Endothelial cell of umbilical vein (primary cell): Measurements from ENCODE around the gene KASH5. TPM values are rescaled to one million over a fixed set of nuclear protein-coding genes. Genes with fewer than 3 reads are reported as not detected.

Source experiments
- BruUV-seq: library from RNA; stranded (reverse); fragments of 400-500 nt; replicated peaks from 2 replicates; lab custom pipeline; 2021; lab: Mats Ljungman, UMichigan
- CTCF ChIA-PET: fragments of 300-600, 350-600 bp; sonication (Branson Sonifier 250); formaldehyde crosslinking; loops from one replicate; lab custom pipeline; 2021; ENCODE audit warnings: antibody characterized with exemption, inconsistent platforms; lab: Charles Lee
- POLR2A ChIA-PET: fragments of 300-600, 350-600 bp; sonication (Branson Sonifier 250); formaldehyde crosslinking; loops from one replicate; lab custom pipeline; 2021; ENCODE audit warnings: antibody characterized with exemption, inconsistent platforms; lab: Charles Lee
- DNase-seq: peaks from one replicate; pipeline ENCODE4 v3.0.0-alpha.2; 2011; ENCODE audit warnings: low read depth, low spot score
- FAIRE-seq: peaks from 2 replicates; lab custom pipeline; 2011; peaks lifted over from hg19 to GRCh38; lab: Jason Lieb, UNC
- H2AFZ ChIP-seq: 2 replicates; pipeline ENCODE4 v1.6.0; 2012; ENCODE audit warnings: low read depth, low read length, control low read depth, inconsistent platforms
- H3K27ac ChIP-seq: 2 replicates; pipeline ENCODE4 v1.5.1; 2011; ENCODE audit warnings: low read depth, mild to moderate bottlenecking, control low read depth, low read length, moderate library complexity; ENCODE audit not compliant: insufficient read depth
- H3K27me3 ChIP-seq, 2 experiments: 2 replicates each; pipeline versions ENCODE4 v1.6.0 to v1.6.1; 2011; ENCODE audit warnings: low read length in 2 of 2, mixed read lengths in 1 of 2; ENCODE audit not compliant: control insufficient read depth in 2 of 2, insufficient read depth in 2 of 2
- H3K36me3 ChIP-seq, 2 experiments: 2 replicates in 1 of 2; 3 replicates in 1 of 2; pipeline ENCODE4 v1.5.1; 2011; ENCODE audit warnings: low read length in 2 of 2, mild to moderate bottlenecking in 1 of 2, moderate library complexity in 1 of 2; ENCODE audit not compliant: control insufficient read depth in 2 of 2, insufficient read depth in 2 of 2; ENCODE audit errors: extremely low read depth in 1 of 2
- H3K4me1 ChIP-seq: 3 replicates; pipeline ENCODE4 v1.5.1; 2011; ENCODE audit warnings: mild to moderate bottlenecking, low read length; ENCODE audit not compliant: control insufficient read depth, insufficient read depth; ENCODE audit errors: extremely low read depth
- H3K4me2 ChIP-seq: 2 replicates; pipeline ENCODE4 v1.6.1; 2011; ENCODE audit warnings: low read length, control low read depth, mixed read lengths; ENCODE audit not compliant: insufficient read depth
- H3K4me3 ChIP-seq, 3 experiments: fragments of 200-600 bp in 1 of 3; sonication (generic), shearing (Covaris generic) in 1 of 3; replicated peaks in 1 of 3; 2 replicates each; pipeline ENCODE4 v1.5.1; 2011 to 2016; ENCODE audit warnings: control low read depth in 3 of 3, low read length in 3 of 3, mild to moderate bottlenecking in 2 of 3, inconsistent platforms in 1 of 3, low read depth in 1 of 3, moderate library complexity in 1 of 3; ENCODE audit not compliant: insufficient read depth in 1 of 3
- H3K79me2 ChIP-seq: 2 replicates; pipeline ENCODE4 v1.6.0; 2012; ENCODE audit warnings: low read length, inconsistent platforms; ENCODE audit not compliant: control insufficient read depth, insufficient read depth
- H3K9ac ChIP-seq: replicated peaks from 2 replicates; pipeline ENCODE3; 2011; ENCODE audit warnings: low read length, control low read depth; ENCODE audit not compliant: insufficient read depth; ENCODE audit errors: extremely low read depth
- H3K9me1 ChIP-seq: replicated peaks from 3 replicates; pipeline ENCODE4 v1.6.0; 2011; ENCODE audit warnings: mild to moderate bottlenecking, low read length; ENCODE audit not compliant: control insufficient read depth, insufficient read depth; ENCODE audit errors: extremely low read depth
- H3K9me3 ChIP-seq: replicated peaks from 2 replicates; pipeline ENCODE4 v1.5.1; 2012; ENCODE audit warnings: low read length, inconsistent platforms; ENCODE audit not compliant: control insufficient read depth, insufficient read depth
- H4K20me1 ChIP-seq: replicated peaks from 2 replicates; pipeline ENCODE3; 2011; ENCODE audit warnings: mild to moderate bottlenecking, low read length; ENCODE audit not compliant: control insufficient read depth, insufficient read depth; ENCODE audit errors: extremely low read depth
- EZH2 ChIP-seq: IDR thresholded peaks from 2 replicates; pipeline ENCODE4 v1.6.1; 2012; ENCODE audit warnings: borderline replicate concordance, low read depth, mild to moderate bottlenecking, moderate library complexity, low read length, inconsistent platforms; ENCODE audit not compliant: severe bottlenecking
- FOS ChIP-seq: IDR thresholded peaks from 2 replicates; pipeline ENCODE4 v1.6.1; 2011; ENCODE audit warnings: mild to moderate bottlenecking, low read length, moderate library complexity, borderline replicate concordance; ENCODE audit not compliant: insufficient read depth
- GATA2 ChIP-seq: IDR thresholded peaks from 2 replicates; pipeline ENCODE4 v1.7.0; 2011; ENCODE audit warnings: low read depth, mild to moderate bottlenecking, moderate library complexity, mixed read lengths, low read length; ENCODE audit not compliant: insufficient read length, insufficient read depth
- JUN ChIP-seq: IDR thresholded peaks from 2 replicates; pipeline ENCODE4 v1.6.1; 2011; ENCODE audit warnings: borderline replicate concordance, low read depth; ENCODE audit not compliant: insufficient read length, insufficient read depth
- MYC ChIP-seq: IDR thresholded peaks from one replicate; pipeline ENCODE4 v1.6.1; 2011; ENCODE audit warnings: mild to moderate bottlenecking, low read depth, low read length
- POLR2A ChIP-seq: IDR thresholded peaks from 2 replicates; pipeline ENCODE4 v1.6.1; 2012; ENCODE audit warnings: low read depth, mild to moderate bottlenecking, control low read depth, low read length
- POLR2AphosphoS5 ChIP-seq: IDR thresholded peaks from 2 replicates; pipeline ENCODE4 v1.6.1; 2012; ENCODE audit warnings: low read depth, mild to moderate bottlenecking, control low read depth, low read length, moderate library complexity; ENCODE audit not compliant: insufficient read depth
- dilution Hi-C: fragments of 300-500 bp; cut with MboI; formaldehyde crosslinking; loops from one replicate; pipeline ENCODE4 v1.15.0; 2019; ENCODE audit warnings: low sequenced_read_pairs; ENCODE audit not compliant: extremely low pct_ligation_motif_present
- intact Hi-C: fragments of 100-400 bp; cut with micrococcal nuclease; formaldehyde crosslinking; loops from one replicate; pipeline ENCODE4 v1.10.0; 2022
- polyA plus RNA-seq, 4 experiments: library from polyadenylated mRNA; depleted of rRNA in 3 of 4; stranded (reverse) in 3 of 4; unstranded in 1 of 4; fragments of >200 nt; gene quantifications; 2 replicates each; pipeline versions ENCODE4 v1.2.1 to v1.2.3, GENCODE V29; 2011 to 2012; ENCODE audit warnings: missing spikeins in 1 of 4
- total RNA-seq: library from RNA; stranded (reverse); gene quantifications from 2 replicates; pipeline ENCODE4 v1.2.3, GENCODE V29; 2021
- TF ChIP-seq, protein P1 (sequence below): IDR thresholded peaks from 2 replicates; pipeline ENCODE4 v1.6.1; 2011; ENCODE audit not compliant: insufficient read depth, insufficient read length
- TF ChIP-seq, protein P2 (sequence below), 2 donors: IDR thresholded peaks; 1 replicate in 1 of 2; 2 replicates in 1 of 2; pipeline ENCODE4 v1.5.1; 2011; ENCODE audit warnings: low read length in 2 of 2, mild to moderate bottlenecking in 2 of 2, moderate library complexity in 2 of 2, control low read depth in 1 of 2, inconsistent platforms in 1 of 2, low read depth in 1 of 2; ENCODE audit not compliant: insufficient read depth in 1 of 2; ENCODE audit errors: extremely low read depth in 1 of 2

KASH5 gene
- total and polyA plus RNA-seq, 2 donors (not counting 3 experiments of a cell fraction or from before 2014, with no cell fraction given): 0.03 TPM; not detected in 1

DNA sequence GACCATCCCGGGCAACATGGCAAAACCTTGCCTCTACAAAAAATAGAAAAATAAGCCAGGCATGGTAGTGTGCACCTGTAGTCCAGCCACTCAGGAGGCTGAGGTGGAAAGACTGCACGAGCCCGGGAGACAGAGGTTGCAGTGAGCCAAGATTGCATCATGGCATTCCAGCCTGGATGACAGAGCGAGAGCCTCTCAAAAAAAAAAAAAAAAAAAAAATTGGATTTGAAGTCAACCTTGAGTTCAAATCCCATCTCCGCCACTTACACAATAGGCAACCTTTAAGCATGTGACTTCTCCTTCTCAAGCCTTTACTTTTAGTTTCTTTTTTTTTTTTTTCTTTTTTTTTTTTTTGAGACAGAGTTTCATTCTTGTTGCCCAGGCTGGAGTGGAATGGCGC, 12.0 kb downstream of the KASH5 start:
- no peak for DNase-seq

More for the DNA sequence above, 12.0 kb downstream of the KASH5 start:
- intact Hi-C loops (no loop called here), dilution Hi-C loops (no loop called here)
- Histone ChIP-seq H3K27me3 (no peaks in the 10 kb centered on the region), H3K4me2 (no peak overlapping the region), H2AFZ (no peak overlapping the region), H3K36me3 (no peaks in the 10 kb centered on the region), H3K9me1 (no peaks in the 10 kb centered on the region), H3K9ac (no peak overlapping the region), H3K79me2 (no peaks in the 10 kb centered on the region), H3K4me1 (no peaks in the 10 kb centered on the region), H3K9me3 (no peaks in the 10 kb centered on the region), H3K27ac (no peak overlapping the region), H4K20me1 (no peaks in the 10 kb centered on the region), H3K4me3 (no peak overlapping the region)
- TF ChIP-seq EZH2: no peak
- no peak for TF ChIP-seq FOS
- no peak for TF ChIP-seq MYC
- TF ChIP-seq POLR2A: no peak
- no peak for TF ChIP-seq POLR2AphosphoS5
- TF ChIP-seq, protein P1, sequence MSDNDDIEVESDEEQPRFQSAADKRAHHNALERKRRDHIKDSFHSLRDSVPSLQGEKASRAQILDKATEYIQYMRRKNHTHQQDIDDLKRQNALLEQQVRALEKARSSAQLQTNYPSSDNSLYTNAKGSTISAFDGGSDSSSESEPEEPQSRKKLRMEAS: no peak
- TF ChIP-seq, protein P2, sequence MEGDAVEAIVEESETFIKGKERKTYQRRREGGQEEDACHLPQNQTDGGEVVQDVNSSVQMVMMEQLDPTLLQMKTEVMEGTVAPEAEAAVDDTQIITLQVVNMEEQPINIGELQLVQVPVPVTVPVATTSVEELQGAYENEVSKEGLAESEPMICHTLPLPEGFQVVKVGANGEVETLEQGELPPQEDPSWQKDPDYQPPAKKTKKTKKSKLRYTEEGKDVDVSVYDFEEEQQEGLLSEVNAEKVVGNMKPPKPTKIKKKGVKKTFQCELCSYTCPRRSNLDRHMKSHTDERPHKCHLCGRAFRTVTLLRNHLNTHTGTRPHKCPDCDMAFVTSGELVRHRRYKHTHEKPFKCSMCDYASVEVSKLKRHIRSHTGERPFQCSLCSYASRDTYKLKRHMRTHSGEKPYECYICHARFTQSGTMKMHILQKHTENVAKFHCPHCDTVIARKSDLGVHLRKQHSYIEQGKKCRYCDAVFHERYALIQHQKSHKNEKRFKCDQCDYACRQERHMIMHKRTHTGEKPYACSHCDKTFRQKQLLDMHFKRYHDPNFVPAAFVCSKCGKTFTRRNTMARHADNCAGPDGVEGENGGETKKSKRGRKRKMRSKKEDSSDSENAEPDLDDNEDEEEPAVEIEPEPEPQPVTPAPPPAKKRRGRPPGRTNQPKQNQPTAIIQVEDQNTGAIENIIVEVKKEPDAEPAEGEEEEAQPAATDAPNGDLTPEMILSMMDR (IDR thresholded peaks at IDR 0.05; ENCODE audit: extremely low read depth in 1 of 2, insufficient read depth in 1 of 2, low read depth in 1 of 2, low read length in 2 of 2): no peak
- TF ChIP-seq GATA2: no peak
- no peak for TF ChIP-seq JUN
- no TSS peak for BruUV-seq
- no peak for FAIRE-seq
- CTCF ChIA-PET: no interaction called here
- POLR2A ChIA-PET: no interaction called here
